ENCODE results near the gene FREM1. TPM values are rescaled to one million over a fixed set of nuclear protein-coding genes. Genes with fewer than 3 reads are reported as not detected.

Gene FREM1
- total and polyA plus RNA-seq, 2 of the 13 experiments (the other 11 are each of a cell fraction or from before 2014, with no cell fraction given) = 64.3 to 202 TPM

DNA sequence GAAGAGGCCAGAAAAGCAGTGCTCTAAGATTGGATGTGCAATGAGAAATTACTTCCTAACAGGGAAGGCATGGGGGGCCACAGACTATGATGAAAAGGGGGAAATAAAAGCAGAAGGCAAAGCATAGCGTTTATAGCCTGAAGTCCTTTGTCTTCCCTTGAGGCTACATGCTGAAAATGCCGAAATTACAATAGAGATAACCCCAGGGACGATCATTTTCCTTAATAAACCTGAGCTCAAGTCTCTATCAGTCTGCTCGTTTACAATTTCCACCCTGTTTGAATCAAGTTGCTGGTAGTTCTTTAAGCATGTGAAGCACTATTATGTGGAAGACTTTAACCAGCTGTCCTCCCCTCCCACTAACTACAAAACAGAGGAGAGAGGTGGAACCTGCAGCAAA lies 60.4 kb downstream of the FREM1 start (continued):
- TF ChIP-seq, protein P1, sequence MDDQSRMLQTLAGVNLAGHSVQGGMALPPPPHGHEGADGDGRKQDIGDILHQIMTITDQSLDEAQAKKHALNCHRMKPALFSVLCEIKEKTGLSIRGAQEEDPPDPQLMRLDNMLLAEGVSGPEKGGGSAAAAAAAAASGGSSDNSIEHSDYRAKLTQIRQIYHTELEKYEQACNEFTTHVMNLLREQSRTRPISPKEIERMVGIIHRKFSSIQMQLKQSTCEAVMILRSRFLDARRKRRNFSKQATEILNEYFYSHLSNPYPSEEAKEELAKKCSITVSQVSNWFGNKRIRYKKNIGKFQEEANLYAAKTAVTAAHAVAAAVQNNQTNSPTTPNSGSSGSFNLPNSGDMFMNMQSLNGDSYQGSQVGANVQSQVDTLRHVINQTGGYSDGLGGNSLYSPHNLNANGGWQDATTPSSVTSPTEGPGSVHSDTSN (CRISPR knock-in tag; IDR thresholded peaks at IDR 0.05; ENCODE audit: borderline replicate concordance) = no peak

- ATAC-seq = no peak
- no peak for TF ChIP-seq ZNF713 (CRISPR knock-in tag; IDR thresholded peaks at IDR 0.05)
- TF ChIP-seq SSRP1 (CRISPR knock-in tag; IDR thresholded peaks at IDR 0.05) = no peak
- no peak for TF ChIP-seq ZNF720 (CRISPR knock-in tag; IDR thresholded peaks at IDR 0.05)
- no peak for TF ChIP-seq KLF15 (CRISPR knock-in tag; IDR thresholded peaks at IDR 0.05; ENCODE audit: borderline replicate concordance)
- no peak for TF ChIP-seq MAFK (conservative IDR thresholded peaks at IDR 0.05 in 1 of 2, IDR thresholded peaks at IDR 0.05 in 1 of 2; ENCODE audit: low read length in 2 of 2)
- TF ChIP-seq ZNF235 (CRISPR knock-in tag; IDR thresholded peaks at IDR 0.05; ENCODE audit: borderline replicate concordance) = no peak
- no peak for TF ChIP-seq ZBTB38 (CRISPR knock-in tag; IDR thresholded peaks at IDR 0.05)
- no TSS peak for BruUV-seq (replicated peaks)
- Histone ChIP-seq H3K9me3 (ENCODE audit: low read length) (no peaks in the 10 kb centered on the region), H3K4me2 (ENCODE audit: low read depth, low read length) (no peak overlapping the region), H3K27ac (ENCODE audit: extremely low read length, insufficient read depth, low read length) (no peak overlapping the region), H3K4me3 (replicated peaks in 1 of 3; ENCODE audit: insufficient read depth in 1 of 3, low read depth in 2 of 3, low read length in 3 of 3) (no peak overlapping the region), H3K79me2 (ENCODE audit: insufficient read depth, low read length) (peaks cover 4% of the 10 kb centered on the region), H3K9ac (ENCODE audit: insufficient read depth, low read depth, low read length) (no peak overlapping the region), H3K27me3 (ENCODE audit: control insufficient read depth in 1 of 2, insufficient read depth in 2 of 2, low read length in 2 of 2) (no peaks in the 10 kb centered on the region), H2AFZ (ENCODE audit: low read length) (no peak overlapping the region), H3K36me3 (replicated peaks in 1 of 2; ENCODE audit: control insufficient read depth in 1 of 2, insufficient read depth in 2 of 2, low read length in 2 of 2) (peaks cover 16 to 86% of the 10 kb centered on the region in 2 experiments), H3K4me1 (ENCODE audit: insufficient read depth, low read length) (no peaks in the 10 kb centered on the region), H4K20me1 (ENCODE audit: insufficient read depth, low read length) (peaks cover 20% of the 10 kb centered on the region)
- FAIRE-seq = no peak
- DNase-seq (ENCODE audit: low spot score) = no peak
- ChIA-PET CTCF (ENCODE audit: low intra/inter-chr PET ratio, low total read pairs) (no interaction called here), POLR2A (no interaction called here)
- in situ Hi-C loops (cut with HindIII; ENCODE audit: extremely low pct_ligation_motif_present, low pct_unique_long_range_greater_than_20kb) = no loop called here
- 96% methylated on average over 3 of the region's 3 CpGs for WGBS (ENCODE audit: low lambda C conversion rate)
- intact Hi-C loops (cut with micrococcal nuclease; ENCODE audit: unreplicated experiment) = no loop called here
These were observed 60.9 kb downstream of the FREM1 start for GRCh38 chr9:14849296-14849695.
